HFFc6 (cell line): ENCODE results near the gene AMER2. TPM values are rescaled to one million over a fixed set of nuclear protein-coding genes. Genes with fewer than 3 reads are reported as not detected.

ENCODE experiments used
- DNase-seq: peaks from one replicate; pipeline ENCODE4 v3.0.0-alpha.2; 2018
- H3K27ac Mint-ChIP-seq: 2 replicates; pipeline ENCODE4 v1.8.0; 2020; ENCODE audit warnings: mild to moderate bottlenecking, mixed read lengths
- H3K27me3 Mint-ChIP-seq: 2 replicates; pipeline ENCODE4 v1.8.0; 2021; ENCODE audit warnings: mild to moderate bottlenecking, moderate library complexity, mixed read lengths; ENCODE audit not compliant: insufficient read depth
- H3K36me3 Mint-ChIP-seq: 2 replicates; pipeline ENCODE4 v1.8.0; 2021; ENCODE audit warnings: low read depth, mixed read lengths
- H3K4me1 Mint-ChIP-seq: 2 replicates; pipeline ENCODE4 v1.8.0; 2020; ENCODE audit warnings: low read depth, mixed read lengths
- H3K4me3 Mint-ChIP-seq: 2 replicates; pipeline ENCODE4 v1.8.0; 2020; ENCODE audit warnings: mild to moderate bottlenecking, moderate library complexity, mixed read lengths
- H3K9me3 Mint-ChIP-seq: 2 replicates; pipeline ENCODE4 v1.8.0; 2020; ENCODE audit warnings: mild to moderate bottlenecking, mixed read lengths
- total RNA-seq, 6 experiments: library from RNA; stranded (reverse); fragmentation: NEBNext Ultra II Directional; extraction: Animal tissue kit (Norgen Biotek cat#: 25700); gene quantifications; 2 replicates in 1 of 6; 3 replicates in 5 of 6; pipeline ENCODE4 v1.2.3, GENCODE V29; 2021
- TF ChIP-seq, protein P1 (sequence below): fragments of 200-600 bp; sonication (generic); IDR thresholded peaks from 2 replicates; pipeline ENCODE4 v1.5.0; 2021; ENCODE audit warnings: antibody characterized with exemption, mild to moderate bottlenecking

Gene AMER2
- total RNA-seq, 6 experiments from 2014 or later = not detected

DNA sequence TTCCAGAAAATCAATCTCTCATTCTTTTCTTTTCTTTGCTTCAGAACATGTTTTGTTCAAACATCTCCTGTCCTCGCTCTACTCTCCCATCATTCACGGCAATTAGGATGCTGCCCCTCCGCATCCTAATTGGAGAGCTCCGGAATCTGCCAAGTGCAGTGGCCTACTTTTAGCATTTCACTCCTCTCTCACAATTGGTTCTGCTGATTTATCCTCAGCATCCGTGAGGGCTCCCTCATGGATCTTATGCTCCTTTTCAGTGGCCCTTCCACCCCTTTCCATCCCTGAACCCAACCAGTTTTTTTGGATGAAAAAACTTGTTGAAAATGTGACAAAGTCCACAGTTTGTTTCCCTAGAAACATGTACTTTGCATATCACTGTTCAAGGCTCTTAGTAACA, 22.4 kb downstream of the AMER2 start:
- H3K4me3 Mint-ChIP-seq = no peak overlapping the region
- H3K4me1 Mint-ChIP-seq = no peaks in the 10 kb centered on the region
- no peaks in the 10 kb centered on the region for H3K9me3 Mint-ChIP-seq
- peaks cover 4% of the 10 kb centered on the region for H3K27me3 Mint-ChIP-seq
- H3K36me3 Mint-ChIP-seq = no peaks in the 10 kb centered on the region
- TF ChIP-seq, protein P1, sequence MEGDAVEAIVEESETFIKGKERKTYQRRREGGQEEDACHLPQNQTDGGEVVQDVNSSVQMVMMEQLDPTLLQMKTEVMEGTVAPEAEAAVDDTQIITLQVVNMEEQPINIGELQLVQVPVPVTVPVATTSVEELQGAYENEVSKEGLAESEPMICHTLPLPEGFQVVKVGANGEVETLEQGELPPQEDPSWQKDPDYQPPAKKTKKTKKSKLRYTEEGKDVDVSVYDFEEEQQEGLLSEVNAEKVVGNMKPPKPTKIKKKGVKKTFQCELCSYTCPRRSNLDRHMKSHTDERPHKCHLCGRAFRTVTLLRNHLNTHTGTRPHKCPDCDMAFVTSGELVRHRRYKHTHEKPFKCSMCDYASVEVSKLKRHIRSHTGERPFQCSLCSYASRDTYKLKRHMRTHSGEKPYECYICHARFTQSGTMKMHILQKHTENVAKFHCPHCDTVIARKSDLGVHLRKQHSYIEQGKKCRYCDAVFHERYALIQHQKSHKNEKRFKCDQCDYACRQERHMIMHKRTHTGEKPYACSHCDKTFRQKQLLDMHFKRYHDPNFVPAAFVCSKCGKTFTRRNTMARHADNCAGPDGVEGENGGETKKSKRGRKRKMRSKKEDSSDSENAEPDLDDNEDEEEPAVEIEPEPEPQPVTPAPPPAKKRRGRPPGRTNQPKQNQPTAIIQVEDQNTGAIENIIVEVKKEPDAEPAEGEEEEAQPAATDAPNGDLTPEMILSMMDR = no peak
- DNase-seq = no peak
- H3K27ac Mint-ChIP-seq = no peak overlapping the region

DNA sequence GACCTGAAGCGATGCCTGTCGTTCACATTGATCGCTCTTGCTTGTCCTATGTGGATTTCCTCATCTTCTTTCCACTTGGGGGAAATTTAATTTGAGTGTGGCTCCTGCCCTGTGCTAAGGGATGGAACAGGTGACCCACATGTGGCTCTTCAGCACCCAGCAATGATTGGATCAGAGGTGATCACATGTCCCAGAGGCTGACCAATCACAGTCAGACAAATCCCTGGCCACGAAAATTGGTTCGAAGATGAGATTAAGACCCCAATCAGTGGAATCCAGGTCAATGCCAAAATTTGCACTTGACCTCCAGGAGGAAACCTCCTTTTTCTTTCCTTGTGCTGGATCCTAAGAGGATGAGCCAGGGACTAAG, 23.7 kb downstream of the AMER2 start:
- peaks cover 4% of the 10 kb centered on the region; the same call in 1 of the 2 replicates for H3K27me3 Mint-ChIP-seq
- TF ChIP-seq, protein P1 = no peak
- H3K4me3 Mint-ChIP-seq = no peak overlapping the region

DNA sequence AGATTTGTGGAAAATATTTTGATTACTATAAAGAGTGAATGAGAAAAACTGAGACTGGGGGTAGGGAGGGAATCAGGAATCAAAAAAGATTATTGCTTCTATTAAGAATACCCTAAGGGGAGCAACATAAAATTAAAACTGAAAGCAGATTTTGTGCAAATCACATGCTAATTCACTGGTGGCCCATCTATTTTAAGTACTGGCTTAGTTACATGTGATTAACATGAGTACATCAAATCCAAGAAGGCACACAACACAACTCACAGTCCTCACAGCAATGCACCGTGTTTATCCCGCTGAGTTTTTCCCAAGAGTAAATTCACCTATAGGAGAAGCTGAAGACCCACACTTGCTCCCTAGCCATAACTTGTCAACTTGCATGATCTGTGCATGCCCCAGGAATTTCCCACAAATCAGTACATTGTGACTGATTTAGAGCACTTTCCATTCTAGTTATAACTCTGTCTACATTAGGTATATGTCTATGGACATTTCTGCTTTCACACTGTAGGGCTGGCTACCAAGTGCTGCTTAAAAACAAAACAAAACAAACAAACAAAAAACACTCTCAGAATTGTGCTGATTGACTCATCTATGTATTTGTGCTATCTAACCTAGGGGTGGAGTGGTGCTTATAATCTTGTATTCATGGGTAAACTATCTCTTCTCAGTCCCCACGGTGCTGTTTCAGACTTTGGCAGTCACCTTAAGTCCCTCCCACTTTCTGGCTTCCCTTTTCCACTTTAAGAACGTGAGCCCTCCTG, 24.3 kb downstream of the AMER2 start:
- no peaks in the 10 kb centered on the region for H3K4me1 Mint-ChIP-seq
- H3K9me3 Mint-ChIP-seq = no peaks in the 10 kb centered on the region
- TF ChIP-seq, protein P1 = no peak
- no peak overlapping the region for H3K4me3 Mint-ChIP-seq
- H3K27ac Mint-ChIP-seq = no peak overlapping the region
- H3K27me3 Mint-ChIP-seq = peaks cover 4% of the 10 kb centered on the region; the same call in 1 of the 2 replicates
- H3K36me3 Mint-ChIP-seq = no peaks in the 10 kb centered on the region
- DNase-seq = no peak

More for the DNA sequence above, 23.7 kb downstream of the AMER2 start:
- H3K9me3 Mint-ChIP-seq = no peaks in the 10 kb centered on the region
- DNase-seq = no peak
- no peaks in the 10 kb centered on the region for H3K36me3 Mint-ChIP-seq
- no peak overlapping the region for H3K27ac Mint-ChIP-seq
- no peaks in the 10 kb centered on the region for H3K4me1 Mint-ChIP-seq

DNA sequence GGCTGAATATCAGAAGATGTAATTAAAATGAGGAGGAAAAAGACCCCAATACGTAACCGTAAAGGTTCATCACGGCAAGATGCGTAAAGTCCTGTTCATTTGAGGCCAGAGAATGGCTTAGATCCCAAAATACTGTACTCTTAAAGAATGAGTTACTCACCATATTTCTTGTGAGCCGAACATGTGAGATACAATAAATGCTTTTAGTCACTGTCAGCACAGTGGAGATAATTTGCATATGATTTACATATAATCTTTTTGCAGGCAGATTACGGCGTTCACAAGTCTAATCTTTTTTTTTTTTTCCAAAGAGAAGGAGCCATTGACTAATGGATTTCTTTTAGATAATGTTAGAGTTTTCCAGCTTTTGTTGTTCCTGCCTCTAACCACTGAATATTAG, 28.4 kb downstream of the AMER2 start:
- TF ChIP-seq, protein P1 = no peak
- no peaks in the 10 kb centered on the region for H3K4me1 Mint-ChIP-seq
- H3K27me3 Mint-ChIP-seq = peaks cover 4% of the 10 kb centered on the region; the same call in 1 of the 2 replicates
- H3K27ac Mint-ChIP-seq = no peak overlapping the region
- H3K9me3 Mint-ChIP-seq = no peaks in the 10 kb centered on the region; the same call in 1 of the 2 replicates
- no peak overlapping the region for H3K4me3 Mint-ChIP-seq
- no peaks in the 10 kb centered on the region for H3K36me3 Mint-ChIP-seq
- DNase-seq = no peak

DNA sequence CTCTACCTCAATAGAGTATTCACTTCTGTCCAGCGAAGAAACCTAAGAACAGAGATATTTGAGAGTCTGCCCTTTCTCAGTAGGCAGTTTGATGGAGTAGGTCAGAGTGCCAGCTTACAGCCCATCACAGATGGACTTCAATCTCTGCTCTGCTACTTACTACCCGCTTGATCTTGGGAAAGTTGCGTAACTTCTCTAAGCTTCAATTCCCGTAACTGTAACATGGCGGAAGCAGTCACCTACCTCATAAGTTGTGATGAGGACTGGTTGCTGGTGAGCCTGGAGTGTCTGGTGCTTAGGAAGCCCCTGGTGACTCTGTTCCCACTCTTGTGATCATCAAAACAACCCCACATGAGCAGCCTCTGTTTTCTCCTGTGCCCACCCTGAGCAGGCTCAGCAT, 31.0 kb downstream of the AMER2 start:
- TF ChIP-seq, protein P1 = no peak
- Mint-ChIP-seq H3K4me3 (no peak overlapping the region), H3K27ac (no peak overlapping the region), H3K4me1 (no peaks in the 10 kb centered on the region), H3K36me3 (no peaks in the 10 kb centered on the region), H3K27me3 (peaks cover 17% of the 10 kb centered on the region), H3K9me3 (no peaks in the 10 kb centered on the region; the same call in 1 of the 2 replicates)
- DNase-seq = no peak
